Activated CD4-positive, CD25-positive, alpha-beta regulatory T cell (primary cell): ENCODE data around the gene SLC9A8.

ENCODE experiments used
- DNase-seq, 4 experiments: peaks; one replicate each; lab custom pipeline; 2025; lab: John Stamatoyannopoulos, UW

Gene SLC9A8

GRCh38 chr20:49787371-49788357, 25.0 kb upstream of the SLC9A8 start:
- no peak for DNase-seq

- no peak for DNase-seq
Measured at GRCh38 chr20:49790077-49790798, 22.4 kb upstream of the SLC9A8 start.

- no peak for DNase-seq
Measured at GRCh38 chr20:49791165-49791564, 21.5 kb upstream of the SLC9A8 start.

GRCh38 chr20:49792006-49792405, 20.6 kb upstream of the SLC9A8 start:
- no peak for DNase-seq

- DNase-seq = no peak
Measured at GRCh38 chr20:49792611-49793010, 20.0 kb upstream of the SLC9A8 start.

GRCh38 chr20:49794336-49795134, 18.1 kb upstream of the SLC9A8 start:
- no peak for DNase-seq

- no peak for DNase-seq
Measured at GRCh38 chr20:49795135-49795424, 17.5 kb upstream of the SLC9A8 start.

GRCh38 chr20:49796600-49797343, 15.9 kb upstream of the SLC9A8 start:
- no peak for DNase-seq

GRCh38 chr20:49797344-49797615, 15.3 kb upstream of the SLC9A8 start:
- DNase-seq = no peak

GRCh38 chr20:49798718-49799117, 13.9 kb upstream of the SLC9A8 start:
- no peak for DNase-seq

- DNase-seq = no peak
Measured at GRCh38 chr20:49799698-49800097, 12.9 kb upstream of the SLC9A8 start.

- DNase-seq = no peak
Measured at GRCh38 chr20:49803418-49803817, 9.2 kb upstream of the SLC9A8 start.

- no peak for DNase-seq
Measured at GRCh38 chr20:49804364-49804763, 8.3 kb upstream of the SLC9A8 start.

- peak in 1 of 4 experiments; percentile 37 for DNase-seq
Measured at GRCh38 chr20:49805224-49805876, 7.3 kb upstream of the SLC9A8 start.

GRCh38 chr20:49808753-49809152, 3.9 kb upstream of the SLC9A8 start:
- no peak for DNase-seq

- DNase-seq = no peak
Measured at GRCh38 chr20:49809803-49810359, 2.7 kb upstream of the SLC9A8 start.

GRCh38 chr20:49810491-49811190, 2.0 kb upstream of the SLC9A8 start:
- no peak for DNase-seq

GRCh38 chr20:49811825-49812506, 662 bp upstream of the SLC9A8 start:
- DNase-seq = no peak

GRCh38 chr20:49813305-49813974, 812 bp downstream of the SLC9A8 start:
- DNase-seq = no peak
